GM23248 (cell line): ENCODE results near the gene STAP1.

ENCODE experiments used
- EZH2 ChIP-seq: fragments of 200-600 bp; sonication (generic); IDR thresholded peaks from 2 replicates; pipeline ENCODE4 v1.6.1; 2018; ENCODE audit warnings: antibody characterized with exemption, mild to moderate bottlenecking; ENCODE audit not compliant: insufficient read depth, poor library complexity, severe bottlenecking
- EZH2phosphoT487 ChIP-seq: fragments of 200-600 bp; sonication (generic); IDR thresholded peaks from 2 replicates; pipeline ENCODE4 v1.6.1; 2018; ENCODE audit warnings: antibody characterized with exemption, moderate library complexity, mild to moderate bottlenecking, low read depth; ENCODE audit not compliant: insufficient read depth

DNA sequence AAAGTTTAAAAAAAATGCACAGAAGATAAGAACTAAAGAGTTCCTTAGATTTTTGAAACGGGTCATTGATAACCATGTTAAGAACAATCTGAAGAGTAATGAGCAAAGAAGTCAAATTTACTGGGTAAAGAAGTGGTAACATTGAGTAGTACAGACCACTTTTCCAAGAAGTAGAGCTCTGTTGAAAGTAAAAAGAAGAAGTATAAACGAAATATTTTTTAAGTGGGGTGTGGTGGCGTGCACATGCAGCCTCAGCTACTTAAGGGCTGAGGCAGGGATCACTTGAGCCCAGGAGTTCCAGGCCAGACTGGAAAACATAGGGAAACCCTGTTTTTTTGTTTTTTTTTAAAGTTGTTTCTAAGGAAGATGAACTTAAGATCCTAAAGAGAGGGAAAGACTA is 74.0 kb downstream of the STAP1 start:
- TF ChIP-seq EZH2: no peak
- no peak for TF ChIP-seq EZH2phosphoT487
